22Rv1 (cell line): ENCODE data around the gene TRIM31.
"Not testable (repeated sequence)": the region's sequence is repeated elsewhere in the genome, so short reads cannot be mapped to it uniquely, and the experiment has no call there.

Experiments
- H3K27ac ChIP-seq: fragments of 450-650 bp; 2 replicates; pipeline ENCODE4 v1.5.1; 2017
- ZFX ChIP-seq: fragments of 450-650 bp; IDR thresholded peaks from 2 replicates; pipeline ENCODE4 v1.6.1; 2017; ENCODE audit warnings: antibody characterized with exemption, borderline replicate concordance
- TF ChIP-seq, protein P1 (sequence below): fragments of 450-650 bp; IDR thresholded peaks from 2 replicates; pipeline ENCODE4 v1.5.1; 2017; ENCODE audit warnings: mild to moderate bottlenecking

Gene TRIM31

DNA sequence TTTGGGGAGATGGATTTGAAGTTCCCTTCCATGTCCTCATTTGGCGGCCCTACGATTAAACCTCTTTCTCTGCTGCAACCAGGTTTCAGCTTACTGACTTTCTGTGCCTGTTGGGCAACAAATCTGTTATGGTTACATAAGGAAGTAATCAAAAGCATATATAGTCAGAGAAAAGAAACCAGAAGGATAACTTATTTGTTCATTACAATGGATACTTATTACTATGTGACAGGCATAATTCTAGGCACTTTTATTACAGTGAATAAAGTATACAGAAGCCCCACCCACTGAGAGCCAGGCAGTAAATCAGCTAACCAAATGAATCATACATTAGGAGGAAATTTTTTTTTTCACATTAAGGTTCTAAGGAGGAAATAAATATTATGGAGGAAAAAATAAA, 9.6 kb upstream of the TRIM31 start:
- TF ChIP-seq, protein P1, sequence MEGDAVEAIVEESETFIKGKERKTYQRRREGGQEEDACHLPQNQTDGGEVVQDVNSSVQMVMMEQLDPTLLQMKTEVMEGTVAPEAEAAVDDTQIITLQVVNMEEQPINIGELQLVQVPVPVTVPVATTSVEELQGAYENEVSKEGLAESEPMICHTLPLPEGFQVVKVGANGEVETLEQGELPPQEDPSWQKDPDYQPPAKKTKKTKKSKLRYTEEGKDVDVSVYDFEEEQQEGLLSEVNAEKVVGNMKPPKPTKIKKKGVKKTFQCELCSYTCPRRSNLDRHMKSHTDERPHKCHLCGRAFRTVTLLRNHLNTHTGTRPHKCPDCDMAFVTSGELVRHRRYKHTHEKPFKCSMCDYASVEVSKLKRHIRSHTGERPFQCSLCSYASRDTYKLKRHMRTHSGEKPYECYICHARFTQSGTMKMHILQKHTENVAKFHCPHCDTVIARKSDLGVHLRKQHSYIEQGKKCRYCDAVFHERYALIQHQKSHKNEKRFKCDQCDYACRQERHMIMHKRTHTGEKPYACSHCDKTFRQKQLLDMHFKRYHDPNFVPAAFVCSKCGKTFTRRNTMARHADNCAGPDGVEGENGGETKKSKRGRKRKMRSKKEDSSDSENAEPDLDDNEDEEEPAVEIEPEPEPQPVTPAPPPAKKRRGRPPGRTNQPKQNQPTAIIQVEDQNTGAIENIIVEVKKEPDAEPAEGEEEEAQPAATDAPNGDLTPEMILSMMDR, result no peak
- no peak for TF ChIP-seq ZFX
- H3K27ac ChIP-seq, result no peak overlapping the region

DNA sequence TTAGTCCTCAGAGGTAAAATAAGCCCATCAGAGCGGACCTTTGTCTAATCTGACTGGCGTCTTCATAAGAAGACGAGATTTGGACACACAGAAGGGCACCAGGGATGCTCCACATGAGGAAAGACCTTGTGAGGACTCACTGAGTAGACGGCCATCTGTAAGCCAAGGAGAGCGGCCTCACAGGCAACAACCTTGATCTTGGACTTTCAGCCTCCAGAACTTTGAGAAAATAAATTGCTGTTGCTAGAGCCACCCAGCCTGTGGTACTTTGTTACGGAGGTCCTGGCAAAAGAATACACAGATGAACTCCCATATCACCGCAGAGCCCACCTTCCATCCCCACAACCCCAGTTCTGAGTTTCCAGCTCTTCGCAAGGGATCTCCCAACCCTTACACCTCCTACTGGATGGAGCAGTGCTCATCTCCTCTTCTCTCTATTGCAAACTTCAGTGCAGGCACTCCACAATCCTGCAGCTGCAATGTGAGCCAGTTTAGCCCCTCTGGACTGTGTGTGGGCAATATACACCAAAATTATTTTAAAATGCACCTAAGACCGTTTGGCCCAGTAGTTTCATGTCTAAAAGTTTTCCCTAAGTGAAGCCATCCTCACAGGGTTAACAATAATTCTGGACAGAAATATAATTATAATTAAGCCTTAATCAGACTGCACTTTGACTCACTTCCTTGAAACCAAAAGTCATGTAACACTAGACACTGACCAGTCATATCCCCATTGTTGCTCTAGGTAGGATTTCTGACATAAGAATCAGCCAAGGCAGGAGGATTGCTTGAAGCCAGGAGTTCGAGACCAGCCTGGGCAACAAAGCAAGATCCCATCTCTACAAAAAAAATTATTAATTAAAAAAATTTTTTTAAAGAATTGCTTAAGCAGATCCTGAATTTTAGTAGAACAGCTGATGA, 8.8 kb upstream of the TRIM31 start:
- no peak overlapping the region for H3K27ac ChIP-seq
- TF ChIP-seq, protein P1, result no peak
- no peak for TF ChIP-seq ZFX

DNA sequence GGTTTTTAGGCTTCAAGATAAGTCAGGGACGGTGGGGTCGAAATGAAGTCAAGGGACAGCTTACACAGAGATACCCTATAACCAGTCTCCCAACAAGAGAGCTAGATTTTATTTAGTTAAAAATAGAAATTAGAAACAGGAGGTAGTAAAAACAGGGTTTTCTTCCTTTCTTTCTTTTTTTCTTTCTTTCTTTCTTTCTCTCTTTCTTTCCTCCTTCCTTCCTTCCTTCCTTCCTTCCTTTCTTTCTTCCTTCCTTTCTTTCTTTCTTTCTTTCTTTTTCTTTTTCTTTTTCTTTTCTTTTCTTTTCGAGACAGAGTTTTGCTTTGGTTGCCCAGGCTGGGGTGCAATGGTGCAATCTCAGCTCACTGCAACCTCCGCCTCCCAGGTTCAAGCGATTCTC, 5.8 kb upstream of the TRIM31 start:
- not testable (repeated sequence) for H3K27ac ChIP-seq

DNA sequence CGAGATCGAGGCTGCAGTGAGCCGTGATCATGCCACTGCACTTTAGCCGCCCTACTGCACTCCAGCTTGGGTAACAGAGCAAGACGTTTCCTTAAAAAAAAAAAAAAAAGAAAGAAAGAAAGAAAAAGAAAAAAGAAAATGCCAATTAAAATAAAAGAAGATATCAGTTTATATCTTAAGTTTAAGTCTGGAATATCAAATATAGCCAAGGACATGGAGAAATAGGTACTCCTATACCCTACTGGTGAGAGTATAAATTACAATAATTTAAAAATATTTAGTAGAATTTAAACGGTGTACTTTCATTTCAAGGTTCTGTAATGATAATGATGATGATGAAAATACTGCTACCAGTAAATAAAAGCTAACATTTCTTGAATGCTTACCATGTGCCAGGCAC, 3.8 kb upstream of the TRIM31 start:
- no peak overlapping the region for H3K27ac ChIP-seq
- no peak for TF ChIP-seq ZFX
- TF ChIP-seq, protein P1, result 0 out of 2 replicates have a peak, but pooled peaks have one; percentile 9

DNA sequence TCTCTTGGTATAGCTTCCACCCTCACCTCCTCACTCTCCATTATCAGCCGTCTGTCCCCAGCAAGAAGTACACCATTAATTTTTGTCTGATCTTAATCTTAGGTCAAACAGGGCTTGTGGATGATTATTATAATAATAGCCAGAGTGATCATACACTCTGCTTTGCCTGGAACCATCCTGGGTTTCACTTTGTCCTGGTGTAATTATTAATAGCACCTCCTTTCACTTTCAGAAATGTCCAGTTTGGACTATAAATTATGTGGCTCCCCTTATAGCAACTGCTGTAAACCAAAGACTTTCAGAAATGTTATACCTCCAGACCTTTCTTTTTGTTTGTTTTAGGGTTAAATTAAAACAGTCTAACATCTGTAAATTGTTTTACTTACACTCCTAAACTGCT, 951 bp upstream of the TRIM31 start:
- no peak overlapping the region for H3K27ac ChIP-seq
- no peak for TF ChIP-seq ZFX
- TF ChIP-seq, protein P1, result no peak

DNA sequence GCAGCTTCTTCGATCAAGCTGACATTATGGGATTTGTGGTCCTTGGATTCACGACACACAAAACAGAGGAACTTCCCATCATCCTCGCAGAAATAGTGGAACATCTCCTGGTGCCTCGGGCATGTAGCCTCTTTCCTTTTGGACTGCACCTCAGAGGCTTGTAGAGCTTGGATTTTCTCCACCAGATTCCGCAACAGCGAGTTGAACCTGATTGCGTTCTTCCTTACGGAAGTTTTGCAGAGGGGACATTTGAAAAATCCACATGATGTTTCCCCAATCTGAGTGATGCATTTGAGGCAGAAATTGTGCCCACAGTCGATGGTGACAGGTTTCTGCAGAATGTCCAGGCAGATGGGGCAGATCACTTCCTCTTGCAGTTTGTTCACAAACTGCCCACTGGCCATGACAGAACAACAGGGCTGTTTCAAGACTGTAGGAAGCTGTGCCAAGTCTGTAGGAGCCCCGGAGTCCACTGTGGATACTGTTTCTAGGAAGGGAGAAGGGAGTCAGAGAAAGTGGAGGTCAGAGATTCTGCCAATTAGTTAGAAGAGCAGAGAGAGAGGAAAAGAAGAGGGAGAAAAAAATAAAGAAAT, 392 bp downstream of the TRIM31 start:
- TF ChIP-seq ZFX, result no peak
- TF ChIP-seq, protein P1, result no peak
- no peak overlapping the region for H3K27ac ChIP-seq

DNA sequence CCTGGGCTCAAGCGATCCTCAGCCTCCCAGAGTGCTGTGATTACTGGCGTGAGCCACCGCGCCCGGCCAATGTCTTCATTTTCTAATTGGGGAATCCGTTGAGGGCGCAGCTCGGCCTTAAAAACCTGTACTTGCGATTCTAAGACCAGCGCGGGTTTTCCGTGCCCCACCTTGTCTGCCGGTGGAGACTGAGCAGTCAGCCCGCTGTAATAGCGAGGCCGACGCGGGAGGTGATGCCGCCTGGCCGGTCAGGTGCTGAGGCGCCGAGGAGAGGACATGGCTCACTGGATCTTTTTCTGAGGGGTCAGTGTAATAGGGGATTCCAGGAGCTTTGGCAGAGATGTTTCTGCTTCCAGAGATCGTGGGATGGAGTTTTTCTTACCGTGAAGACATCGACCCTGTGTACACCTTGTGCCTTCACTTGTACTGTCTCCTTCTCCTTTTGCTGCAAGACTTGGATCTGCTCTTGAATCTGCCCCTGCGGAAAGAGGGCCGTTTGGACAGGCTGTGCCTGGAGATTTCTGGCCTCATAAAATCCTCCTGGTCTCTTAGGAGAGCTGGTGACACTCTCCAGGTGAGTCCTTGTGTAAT, 1.5 kb downstream of the TRIM31 start:
- no peak overlapping the region for H3K27ac ChIP-seq

More for the DNA sequence above, 1.5 kb downstream of the TRIM31 start:
- TF ChIP-seq, protein P1, result no peak
- TF ChIP-seq ZFX, result no peak
